ENCODE data around the gene UCKL1. TPM values are rescaled to one million over a fixed set of nuclear protein-coding genes. Genes with fewer than 3 reads are reported as not detected.
"Not testable (repeated sequence)": the region's sequence is repeated elsewhere in the genome, so short reads cannot be mapped to it uniquely, and the experiment has no call there.

UCKL1 gene
- total and polyA plus RNA-seq, 12 donors = 12.1 to 101 (median 37.8) TPM

GRCh38 chr20:63933646-63934045 lies 22.6 kb downstream of the UCKL1 start:
- Histone ChIP-seq H3K36me3 (replicated peaks in 1 of 2) (peaks cover 0 to 66% of the 10 kb centered on the region in 2 donors), H3K9me3 (replicated peaks in 1 of 3) (no peaks in the 10 kb centered on the region), H3K27ac (no peak overlapping the region), H3K27me3 (no peaks in the 10 kb centered on the region), H3K4me1 (replicated peaks in 1 of 2) (no peaks in the 10 kb centered on the region), H3K4me3 (no peak overlapping the region)
- TF ChIP-seq POLR2A (IDR thresholded peaks at IDR 0.05) (no peak), CTCF (IDR thresholded peaks at IDR 0.05) (no peak)
- intact Hi-C loops (cut with DNase I) = no loop called here
- WGBS, 4 donors = 58 to 74% (median 68%) methylated on average over 3 to 5 of the region's 5 CpGs
- no peak for DNase-seq

DNA sequence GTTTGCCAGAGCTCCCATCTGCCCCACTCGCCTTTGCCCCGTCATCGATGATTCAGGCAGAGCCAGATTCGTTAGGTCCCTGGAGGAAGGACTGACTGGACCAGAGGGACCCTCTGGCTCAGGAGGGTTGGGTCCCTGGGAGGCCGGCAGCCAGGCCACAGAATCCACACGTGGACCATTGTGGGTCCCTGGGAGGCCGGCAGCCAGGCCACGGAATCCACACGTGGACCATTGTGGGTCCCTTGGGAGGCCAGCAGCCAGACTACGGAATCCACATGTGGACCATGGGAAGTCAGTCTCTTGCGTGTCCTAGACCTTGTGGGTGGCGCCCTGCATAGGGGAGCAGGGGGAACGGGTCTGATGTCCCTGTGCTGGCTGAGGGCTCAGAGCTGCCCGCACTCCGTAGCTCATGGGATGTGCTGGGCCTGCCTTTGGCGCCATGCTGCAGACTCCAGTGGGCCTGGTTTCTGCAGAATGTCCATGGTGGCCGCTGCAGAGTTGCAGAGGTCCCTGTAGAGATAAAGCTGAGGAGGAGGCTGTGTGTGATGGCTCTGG lies 23.5 kb downstream of the UCKL1 start:
- no peaks in the 10 kb centered on the region for H3K9me3 ChIP-seq (replicated peaks in 1 of 3)
- TF ChIP-seq POLR2A (IDR thresholded peaks at IDR 0.05) (no peak), CTCF (IDR thresholded peaks at IDR 0.05) (no peak)
- H3K4me3 ChIP-seq = no peak overlapping the region
- intact Hi-C loops (cut with DNase I) = no loop called here
- no peak overlapping the region for H3K27ac ChIP-seq
- no peak for DNase-seq
- H3K27me3 ChIP-seq = no peaks in the 10 kb centered on the region
- peaks cover 0 to 75% of the 10 kb centered on the region in 2 donors for H3K36me3 ChIP-seq (replicated peaks in 1 of 2)
- WGBS, 4 donors = 92 to 98% (median 93%) methylated on average over 11 to 17 of the region's 17 CpGs
- no peaks in the 10 kb centered on the region for H3K4me1 ChIP-seq (replicated peaks in 1 of 2)

GRCh38 chr20:63931735-63932134 lies 24.5 kb downstream of the UCKL1 start:
- Histone ChIP-seq H3K27ac (no peak overlapping the region), H3K9me3 (replicated peaks in 1 of 3) (no peaks in the 10 kb centered on the region), H3K4me3 (no peak overlapping the region), H3K4me1 (replicated peaks in 1 of 2) (peaks cover 0 to under 1% of the 10 kb centered on the region in 2 donors), H3K27me3 (no peaks in the 10 kb centered on the region), H3K36me3 (replicated peaks in 1 of 2) (peaks cover 0 to 77% of the 10 kb centered on the region in 2 donors)
- WGBS, 4 donors = 93 to 97% (median 95%) methylated on average over 13 to 19 of the region's 19 CpGs
- TF ChIP-seq CTCF (IDR thresholded peaks at IDR 0.05) = no peak
- no peak for TF ChIP-seq POLR2A (IDR thresholded peaks at IDR 0.05)
- no peak for DNase-seq
- intact Hi-C loops (cut with DNase I) = no loop called here

DNA sequence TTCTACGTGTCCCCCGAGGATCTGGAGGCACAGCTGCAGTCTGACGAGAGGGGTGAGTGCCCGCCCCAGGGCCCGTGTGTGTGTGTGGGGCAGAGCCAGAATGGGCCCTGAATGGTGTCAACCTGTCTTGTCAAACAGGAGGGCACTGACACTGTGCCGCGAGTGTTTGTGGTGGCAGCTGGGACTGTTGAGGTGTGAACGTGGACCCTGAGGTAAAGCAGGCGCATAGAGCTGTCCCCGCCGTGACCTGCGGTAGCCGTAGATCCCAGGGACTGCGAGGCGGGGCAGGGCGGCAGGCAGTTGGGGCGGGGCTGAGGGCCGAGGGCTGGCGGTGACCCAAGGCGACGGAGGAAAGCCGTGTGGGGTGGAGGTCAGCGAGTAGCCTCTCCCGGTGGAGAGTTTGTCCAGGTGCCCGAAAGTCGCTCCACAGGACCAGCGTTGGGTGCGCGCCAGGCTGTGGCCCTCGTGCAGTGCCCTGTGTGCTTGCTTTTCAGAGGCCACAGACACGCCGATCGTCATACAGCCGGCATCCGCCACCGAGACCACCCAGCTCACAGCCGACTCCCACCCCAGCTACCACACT lies 25.2 kb downstream of the UCKL1 start:
- Histone ChIP-seq H3K27ac (no peak overlapping the region), H3K4me1 (replicated peaks in 1 of 2) (peaks cover 0 to 6% of the 10 kb centered on the region in 2 donors), H3K4me3 (no peak overlapping the region), H3K27me3 (no peaks in the 10 kb centered on the region), H3K36me3 (replicated peaks in 1 of 2) (peaks cover 0 to 73% of the 10 kb centered on the region in 2 donors), H3K9me3 (replicated peaks in 1 of 3) (no peaks in the 10 kb centered on the region)
- intact Hi-C loops (cut with DNase I) = no loop called here
- 87 to 92% (median 90%) methylated on average over 35 to 37 of the region's 37 CpGs for WGBS, 4 donors
- DNase-seq = no peak
- TF ChIP-seq CTCF (IDR thresholded peaks at IDR 0.05) = no peak
- no peak for TF ChIP-seq POLR2A (IDR thresholded peaks at IDR 0.05)

DNA sequence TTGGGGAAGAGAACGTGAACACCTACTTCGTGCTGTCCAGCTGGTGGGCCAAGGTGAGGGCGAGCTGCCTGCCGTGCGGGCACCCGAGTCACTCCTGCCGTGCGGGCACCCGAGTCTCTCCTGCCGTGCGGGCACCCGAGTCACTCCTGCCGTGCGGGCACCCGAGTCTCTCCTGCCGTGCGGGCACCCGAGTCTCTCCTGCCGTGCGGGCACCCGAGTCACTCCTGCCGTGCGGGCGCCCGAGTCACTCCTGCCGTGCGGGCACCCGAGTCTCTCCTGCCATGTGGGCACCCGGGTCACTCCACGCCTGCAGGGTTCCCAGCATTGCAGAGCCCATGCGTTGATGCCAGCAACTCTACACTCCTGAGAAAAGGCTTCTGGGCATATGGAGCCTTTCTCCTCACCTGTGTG lies 26.7 kb downstream of the UCKL1 start:
- H3K9me3 ChIP-seq (replicated peaks in 1 of 3); H3K27ac ChIP-seq; intact Hi-C loops (cut with DNase I); H3K4me1 ChIP-seq (replicated peaks in 1 of 2); H3K27me3 ChIP-seq; H3K4me3 ChIP-seq; DNase-seq: not testable (repeated sequence)
- WGBS, 4 donors = 93 to 96% (median 94%) methylated on average over 6 to 31 of the region's 31 CpGs
- peaks cover 0 to 60% of the 10 kb centered on the region in 2 donors for H3K36me3 ChIP-seq (replicated peaks in 1 of 2)
